GM21526 (cell line): ENCODE results near the gene GRWD1.
"Not testable (repeated sequence)": the region's sequence is repeated elsewhere in the genome, so short reads cannot be mapped to it uniquely, and the experiment has no call there.

Experiments
- ATAC-seq: cut with Tn5 transposase; IDR thresholded peaks from one replicate; pipeline ENCODE4 v1.9.1; 2021; ENCODE audit warnings: moderate library complexity; ENCODE audit not compliant: unreplicated experiment, low FRiP score

GRWD1 gene

DNA sequence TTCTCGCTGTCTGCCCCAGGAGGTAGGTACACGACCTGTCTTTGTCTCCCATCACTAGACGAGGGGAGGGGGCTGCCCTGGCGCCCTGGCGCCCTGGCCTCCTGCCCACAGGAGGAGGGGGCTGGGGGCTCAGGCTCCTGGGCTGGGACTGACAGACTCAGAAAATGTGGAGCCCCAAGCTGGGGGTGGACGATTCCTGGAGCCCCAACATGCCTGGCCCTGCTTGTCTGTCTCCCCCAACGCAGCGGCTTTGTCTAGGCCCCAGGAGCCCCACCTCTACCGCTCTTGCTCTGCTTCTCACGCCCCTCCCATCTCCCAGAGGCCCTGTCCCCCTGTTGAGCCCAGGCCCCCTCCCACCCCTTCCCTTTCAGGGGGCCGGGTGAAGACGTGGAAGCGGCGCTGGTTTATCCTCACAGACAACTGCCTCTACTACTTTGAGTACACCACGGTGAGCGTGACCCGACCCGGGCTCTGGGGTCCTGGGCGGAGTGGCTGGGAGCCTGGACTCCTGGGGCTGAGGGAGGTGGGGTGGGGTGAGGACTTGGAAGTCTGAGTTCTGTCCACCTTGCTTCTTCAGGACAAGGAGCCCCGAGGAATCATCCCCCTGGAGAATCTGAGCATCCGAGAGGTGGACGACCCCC lies 32.0 kb downstream of the GRWD1 start:
- no peak for ATAC-seq

DNA sequence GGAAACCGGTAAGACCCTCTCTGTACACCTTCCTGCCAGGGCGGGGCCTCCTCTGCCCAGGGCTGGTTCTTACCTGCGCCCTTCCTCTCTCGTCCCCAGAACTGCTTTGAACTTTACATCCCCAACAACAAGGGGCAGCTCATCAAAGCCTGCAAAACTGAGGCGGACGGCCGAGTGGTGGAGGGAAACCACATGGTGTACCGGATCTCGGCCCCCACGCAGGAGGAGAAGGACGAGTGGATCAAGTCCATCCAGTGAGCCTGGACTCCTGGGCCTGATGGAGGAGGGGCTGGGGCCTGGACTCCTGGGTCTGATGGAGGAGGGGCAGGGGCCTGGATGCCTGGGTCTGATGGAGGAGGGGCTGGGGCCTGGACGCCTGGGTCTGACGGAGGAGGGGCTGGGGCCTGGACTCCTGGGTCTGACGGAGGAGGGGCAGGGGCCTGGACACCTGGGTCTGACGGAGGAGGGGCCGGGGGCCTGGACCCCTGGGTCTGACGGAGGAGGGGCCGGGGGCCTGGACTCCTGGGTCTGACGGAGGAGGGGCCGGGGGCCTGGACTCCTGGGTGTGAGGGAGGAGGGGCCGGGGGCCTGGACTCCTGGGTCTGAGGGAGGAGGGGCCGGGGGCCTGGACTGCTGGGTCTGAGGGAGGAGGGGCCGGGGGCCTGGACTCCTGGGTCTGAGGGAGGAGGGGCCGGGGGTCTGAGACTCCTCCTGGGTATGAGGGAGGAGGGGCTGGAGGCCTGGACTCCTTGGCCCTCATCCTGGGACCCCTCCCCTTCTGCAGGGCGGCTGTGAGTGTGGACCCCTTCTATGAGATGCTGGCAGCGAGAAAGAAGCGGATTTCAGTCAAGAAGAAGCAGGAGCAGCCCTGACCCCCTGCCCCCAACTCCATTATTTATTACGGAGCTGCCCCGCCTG lies 32.8 kb downstream of the GRWD1 start:
- ATAC-seq, result no peak

DNA sequence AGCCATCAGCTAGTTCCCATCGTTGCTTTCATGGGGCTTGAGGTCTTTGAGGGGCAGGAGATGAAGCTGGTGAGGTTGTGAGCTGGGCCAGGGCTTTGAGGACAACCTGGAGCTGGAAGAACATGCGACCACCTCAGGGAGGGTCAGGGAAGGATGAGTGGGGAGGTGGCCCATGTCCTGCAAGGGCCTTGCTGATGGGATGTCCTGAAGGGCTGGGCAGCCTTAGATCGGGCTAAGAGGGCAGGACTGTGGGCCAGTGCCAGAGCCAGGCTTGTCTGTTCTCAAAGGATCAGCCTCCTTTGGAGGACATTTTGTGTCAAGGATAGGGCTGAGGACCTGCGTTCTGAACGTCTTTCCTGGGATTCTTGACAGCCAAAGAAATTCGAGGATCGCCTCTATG lies 33.9 kb downstream of the GRWD1 start:
- no peak for ATAC-seq

DNA sequence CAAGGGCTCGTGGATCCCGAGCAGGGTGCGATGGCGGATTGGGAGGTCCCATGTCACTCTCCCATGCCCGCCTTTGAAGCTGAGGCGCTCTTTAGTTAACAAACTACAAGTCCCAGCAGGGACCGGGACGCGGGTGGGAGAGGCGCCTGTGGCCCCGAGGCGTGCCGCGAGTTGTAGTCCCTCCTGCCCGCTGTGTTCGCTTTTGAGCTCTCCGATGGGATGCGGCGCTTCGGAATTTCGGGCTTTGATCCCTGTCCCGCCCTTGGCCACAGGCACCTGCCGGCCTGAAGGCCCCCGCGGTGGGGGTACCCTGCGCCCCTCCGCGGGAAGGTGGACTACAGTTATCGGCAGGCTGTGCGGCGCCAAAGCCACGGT lies 34.4 kb downstream of the GRWD1 start:
- no peak for ATAC-seq

DNA sequence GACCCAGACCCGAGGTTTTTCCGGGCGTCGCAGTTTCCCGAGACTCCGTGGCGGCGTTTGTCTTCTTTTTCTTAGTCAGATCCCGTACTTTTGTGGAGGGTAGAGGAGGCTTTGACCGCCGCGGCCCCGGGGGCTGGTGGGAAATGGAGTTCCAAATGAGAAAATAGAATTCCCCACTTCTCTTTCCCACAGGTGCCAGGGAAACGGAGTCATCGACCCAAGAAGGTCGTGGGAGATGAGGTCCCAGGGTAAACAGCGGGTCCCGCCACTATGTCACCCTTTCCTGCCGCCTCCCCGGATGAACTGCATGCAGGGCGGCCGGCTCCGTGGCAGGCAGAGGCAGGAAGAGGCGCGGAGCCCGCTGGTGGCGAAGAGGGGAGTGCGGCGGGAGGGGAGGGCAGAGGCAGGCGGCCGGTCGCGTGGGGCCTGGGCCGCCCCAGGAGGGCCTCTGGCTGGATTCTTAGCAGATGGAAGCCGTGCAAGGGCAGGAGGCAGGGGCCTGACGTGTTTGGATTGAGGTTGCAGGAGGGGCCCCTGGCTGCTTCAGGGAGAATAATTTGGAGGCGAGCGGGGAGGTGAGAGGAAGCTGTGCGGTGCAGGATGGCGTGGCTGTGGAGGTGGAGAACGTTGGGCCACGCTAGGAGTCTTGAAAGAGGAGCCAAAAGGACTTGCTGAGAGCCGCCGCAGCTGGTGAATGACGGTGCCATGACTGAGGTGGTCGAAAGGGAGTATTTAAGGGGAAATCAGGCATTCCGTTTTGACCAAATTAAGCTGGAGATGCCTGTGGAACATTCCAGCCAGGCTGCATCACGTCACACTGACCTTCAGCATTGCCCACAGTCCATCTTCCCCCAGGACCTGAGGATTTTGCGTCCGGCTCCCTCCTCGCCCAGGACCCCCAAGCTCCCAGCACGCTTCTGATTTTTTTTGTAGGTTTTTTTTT lies 35.0 kb downstream of the GRWD1 start:
- no peak for ATAC-seq

DNA sequence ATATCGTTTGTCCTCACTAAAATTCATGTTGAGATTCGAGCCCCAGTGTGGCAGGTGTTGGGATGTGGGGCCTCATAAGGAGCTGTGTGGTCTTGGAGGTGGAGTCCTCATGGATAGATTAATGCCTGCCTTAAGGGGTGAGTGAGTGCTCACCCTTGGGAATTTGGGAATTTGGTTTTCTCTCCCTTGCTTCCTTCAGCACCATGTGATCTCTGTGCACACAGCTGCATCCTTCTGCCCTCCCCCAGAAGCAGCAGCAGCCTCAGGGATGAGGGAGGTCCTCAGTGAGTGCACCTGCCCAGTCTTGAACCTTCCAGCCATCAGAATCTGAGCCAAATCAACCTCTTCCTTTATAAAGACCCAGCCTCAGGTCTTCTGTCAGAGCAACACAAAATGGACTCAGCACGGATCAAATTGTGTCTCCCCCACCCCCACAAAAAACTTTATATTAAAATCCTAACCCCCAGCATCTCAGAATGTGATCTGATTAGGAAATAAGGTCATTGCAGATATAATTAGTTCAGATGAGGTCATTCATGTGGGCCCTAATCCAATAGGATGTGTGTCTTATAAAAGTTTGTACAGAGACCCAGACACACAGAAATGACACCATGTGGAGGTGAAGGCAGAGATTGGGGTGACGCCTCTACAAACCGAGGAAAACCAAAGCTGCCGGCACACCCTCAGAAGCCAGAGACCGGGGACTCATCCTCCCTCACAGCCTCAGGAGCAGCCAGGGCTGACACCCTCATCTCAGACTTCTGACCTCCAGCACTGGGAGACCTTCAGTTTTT lies 36.3 kb downstream of the GRWD1 start:
- no peak for ATAC-seq

DNA sequence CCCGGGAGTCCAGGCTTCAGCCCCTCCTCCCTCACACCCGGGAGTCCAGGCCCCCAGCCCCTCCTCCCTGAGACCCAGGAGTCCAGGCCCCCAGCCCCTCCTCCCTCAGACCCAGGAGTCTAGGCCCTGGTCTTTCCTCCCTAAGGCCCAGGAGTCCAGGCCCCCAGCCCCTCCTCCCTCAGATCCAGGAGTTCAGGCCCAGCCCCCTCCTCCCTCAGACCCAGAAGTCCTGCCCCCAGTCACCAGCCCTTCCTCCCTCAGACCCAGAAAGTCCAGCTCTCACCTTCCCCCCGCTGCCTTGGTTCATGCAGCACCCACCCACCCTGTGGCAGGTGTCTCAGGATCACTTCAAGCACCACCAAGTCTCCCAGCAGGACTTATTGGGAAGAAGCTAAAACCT lies 37.5 kb downstream of the GRWD1 start:
- ATAC-seq, result no peak

DNA sequence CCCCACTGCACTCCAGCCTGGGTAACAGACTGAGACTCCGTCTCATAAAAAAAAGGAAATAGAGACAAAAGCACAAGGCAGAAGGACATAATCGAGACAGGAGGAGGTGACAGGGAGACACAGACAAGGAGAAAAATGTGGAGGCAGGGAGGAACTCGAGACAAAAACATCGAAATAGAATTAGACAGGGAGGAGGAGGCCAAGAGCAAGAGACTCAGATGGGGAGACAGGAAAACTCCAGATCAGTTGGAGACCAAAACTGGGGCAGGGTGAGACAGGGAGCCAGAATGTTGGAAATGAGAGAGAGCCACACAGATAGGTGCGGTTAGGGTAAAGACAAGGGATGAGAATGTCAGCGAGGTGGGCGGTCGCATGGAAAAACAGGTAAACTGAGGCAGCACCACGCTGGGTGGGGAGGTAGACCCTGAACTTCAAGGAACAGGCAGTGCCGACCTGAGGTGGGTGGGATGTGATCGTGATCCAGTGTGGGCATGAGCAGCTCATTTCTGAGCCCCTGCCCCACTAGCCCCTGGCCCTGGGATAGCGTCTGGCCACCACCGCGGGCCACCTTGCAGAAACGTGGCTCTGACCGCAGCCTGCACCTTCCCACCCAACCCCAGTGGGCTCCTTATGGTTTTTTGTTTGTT lies 38.6 kb downstream of the GRWD1 start:
- no peak for ATAC-seq

DNA sequence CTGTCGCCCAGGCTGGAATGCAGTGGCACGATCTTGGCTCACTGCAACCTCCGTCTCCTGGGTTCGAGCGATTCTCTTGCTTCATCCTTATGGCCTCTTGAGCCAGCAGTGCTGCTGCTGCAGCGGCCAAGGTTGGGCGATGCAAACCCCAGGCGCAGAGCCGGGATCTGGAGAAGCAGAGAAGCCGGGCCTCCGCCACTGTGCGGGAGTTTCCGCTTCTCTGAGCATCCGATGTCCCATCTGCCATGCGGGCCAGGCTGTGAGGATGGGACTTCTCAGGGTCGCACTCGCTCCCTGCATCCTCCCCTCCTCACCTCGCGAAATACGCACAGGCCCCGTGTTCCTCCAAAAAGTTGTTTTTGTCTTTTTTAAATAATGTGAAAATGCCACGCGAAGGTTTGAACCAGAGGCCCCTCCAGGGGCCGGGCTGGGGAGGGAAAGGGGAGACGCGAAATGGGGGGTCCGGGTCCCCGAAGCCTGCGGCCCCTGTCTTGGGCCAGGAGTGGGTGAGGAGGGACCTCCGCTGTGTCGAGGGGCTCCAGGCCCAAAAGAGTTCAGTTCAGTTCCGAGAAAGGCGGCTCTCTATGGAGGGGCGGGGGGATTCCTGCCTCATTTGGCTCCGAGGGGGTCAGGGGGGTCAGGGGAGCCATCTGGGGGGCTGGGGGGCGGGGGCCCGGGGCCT lies 39.3 kb downstream of the GRWD1 start:
- ATAC-seq, result no peak

DNA sequence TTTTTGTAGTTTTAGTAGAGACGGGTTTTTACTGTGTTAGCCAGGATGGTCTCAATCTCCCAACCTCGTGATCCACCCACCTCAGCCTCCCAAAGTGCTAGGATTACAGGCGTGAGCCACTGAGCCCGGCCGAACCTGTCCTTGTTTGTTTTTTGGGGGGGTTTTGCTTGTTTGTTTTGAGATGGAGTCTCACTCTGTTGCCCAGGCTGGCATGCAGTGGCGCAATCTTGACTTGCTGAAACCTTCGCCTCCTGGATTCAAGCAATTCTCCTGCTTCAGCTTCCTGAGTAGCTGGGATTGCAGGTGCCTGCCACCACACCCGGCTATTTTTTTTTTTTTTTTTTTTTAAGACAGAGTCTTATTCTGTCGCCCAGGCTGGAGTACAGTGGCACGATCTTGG lies 40.9 kb downstream of the GRWD1 start:
- ATAC-seq, result not testable (repeated sequence)

DNA sequence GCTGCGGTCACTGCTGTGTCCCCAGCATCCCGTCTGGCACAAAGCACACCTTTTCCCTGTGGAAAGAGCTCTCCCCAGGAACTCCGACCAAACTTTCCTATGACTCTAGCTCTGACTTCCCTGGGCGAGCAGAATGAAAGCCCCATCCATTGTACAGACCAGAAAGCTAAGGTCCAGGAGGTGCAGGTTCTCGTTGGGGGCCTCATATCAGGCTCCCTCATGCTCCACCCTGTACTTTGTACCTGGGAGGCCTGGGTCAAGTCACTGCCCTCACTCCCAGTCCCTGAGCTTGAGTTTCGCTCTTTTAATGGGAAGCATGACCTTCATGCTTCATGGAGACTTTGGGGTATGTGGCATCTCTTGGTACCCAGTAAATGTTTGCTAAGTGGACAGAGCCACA lies 41.8 kb downstream of the GRWD1 start:
- no peak for ATAC-seq

DNA sequence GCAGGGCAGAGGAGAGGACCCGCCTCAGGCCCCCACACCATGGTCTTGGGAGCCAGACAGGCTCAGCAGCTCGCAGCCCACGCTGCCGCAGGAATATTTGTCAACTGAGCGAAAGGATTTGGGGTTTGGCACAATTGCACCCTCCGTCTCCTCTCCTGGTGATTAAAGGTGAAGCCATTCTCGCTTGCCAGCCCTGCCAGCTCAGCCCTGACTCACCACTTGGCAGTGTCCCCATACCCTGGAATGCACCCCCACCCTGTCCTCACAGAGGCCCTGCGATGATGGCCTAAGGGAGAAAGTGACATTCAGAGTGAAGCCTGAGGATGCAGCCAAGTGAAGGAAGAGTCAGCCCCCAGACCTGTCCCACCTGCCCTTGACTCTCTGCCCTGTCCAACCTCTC lies 42.2 kb downstream of the GRWD1 start:
- no peak for ATAC-seq

DNA sequence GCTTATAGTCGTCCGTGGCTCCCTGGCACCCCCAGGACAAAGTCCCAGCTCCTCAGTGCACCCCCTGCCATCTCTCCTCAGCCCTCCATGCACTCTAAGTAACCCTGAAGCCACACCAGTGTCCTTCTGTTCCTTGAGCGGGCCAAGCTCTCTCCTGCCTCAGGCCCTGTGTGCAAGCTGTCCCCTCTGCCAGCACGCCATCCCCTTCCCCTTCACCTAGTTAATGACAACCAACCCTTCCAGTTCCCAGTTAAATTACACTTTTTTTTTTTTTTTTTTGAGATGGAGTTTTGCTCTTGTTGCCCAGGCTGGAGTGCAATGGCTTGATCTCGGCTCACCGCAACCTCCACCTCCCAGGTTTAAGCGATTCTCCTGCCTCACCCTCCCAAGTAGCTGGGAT lies 42.7 kb downstream of the GRWD1 start:
- not testable (repeated sequence) for ATAC-seq

DNA sequence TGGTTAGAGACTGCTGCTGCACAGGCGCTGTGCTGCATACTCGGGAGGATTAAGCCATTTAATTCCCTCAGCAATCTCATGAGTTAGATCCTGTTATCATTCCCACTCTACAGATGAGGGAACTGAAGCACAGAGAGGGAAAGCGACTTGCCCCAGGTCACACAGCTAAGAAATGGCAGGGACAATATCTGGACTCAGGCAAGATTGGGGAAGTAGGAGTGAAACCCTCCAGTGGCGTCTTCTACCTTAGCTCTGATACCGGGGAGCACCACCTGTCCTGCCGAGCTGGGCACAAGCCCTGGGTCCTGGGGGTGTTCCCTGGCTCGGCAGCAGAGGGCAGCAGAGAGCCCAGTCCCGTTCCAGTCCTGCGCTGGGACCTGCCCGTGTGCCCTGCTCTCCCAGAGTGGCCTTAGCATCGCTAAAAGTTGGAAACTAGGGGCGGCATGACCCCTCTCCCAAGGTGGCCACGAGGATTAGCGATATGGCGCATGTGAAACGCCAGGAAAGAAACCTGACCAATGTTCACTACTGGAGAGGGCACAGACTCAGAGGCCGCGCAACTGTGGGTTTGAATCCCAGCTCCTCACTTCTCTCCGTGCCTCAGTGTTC lies 43.9 kb downstream of the GRWD1 start:
- peak; percentile 32 for ATAC-seq

DNA sequence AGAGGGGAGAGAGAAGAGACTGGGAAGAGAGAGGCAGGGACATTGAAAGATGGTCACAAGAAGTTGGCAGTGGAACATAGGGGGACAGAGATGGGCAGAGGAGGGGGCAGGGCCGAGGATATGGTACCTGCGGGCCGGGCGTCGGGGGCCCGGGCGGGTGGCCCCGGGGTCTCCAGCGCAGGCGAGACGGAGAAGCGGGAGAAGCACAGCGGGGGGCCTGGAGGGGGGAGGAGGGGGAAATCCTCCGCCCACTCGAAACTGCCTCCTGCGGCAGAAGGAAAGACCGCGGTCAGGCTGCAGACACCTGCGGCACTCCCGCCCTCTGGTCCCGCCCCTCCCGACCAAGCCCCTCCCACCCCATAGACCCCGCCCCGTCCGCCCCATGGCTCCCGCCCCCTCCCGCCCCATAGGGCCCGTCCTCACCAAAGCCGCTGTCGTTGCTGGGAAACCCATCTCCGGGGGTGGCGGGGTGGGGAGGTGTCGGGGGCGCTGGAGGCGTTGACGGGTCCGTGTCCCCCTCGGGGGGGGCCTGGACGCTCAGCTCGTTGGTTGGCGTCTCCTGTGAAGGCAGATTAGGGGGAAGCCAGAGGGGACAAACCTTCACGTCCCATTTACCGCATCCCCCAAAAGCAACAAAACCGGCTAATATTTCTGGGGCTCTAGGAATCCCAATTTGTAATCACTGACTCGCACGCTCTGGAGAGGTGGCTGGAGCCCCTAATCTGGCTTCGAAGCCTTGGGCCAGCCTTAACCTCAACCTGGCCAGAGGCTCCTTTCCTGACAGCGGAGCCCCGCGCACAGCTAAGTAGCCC lies 45.4 kb downstream of the GRWD1 start:
- ATAC-seq, result no peak

DNA sequence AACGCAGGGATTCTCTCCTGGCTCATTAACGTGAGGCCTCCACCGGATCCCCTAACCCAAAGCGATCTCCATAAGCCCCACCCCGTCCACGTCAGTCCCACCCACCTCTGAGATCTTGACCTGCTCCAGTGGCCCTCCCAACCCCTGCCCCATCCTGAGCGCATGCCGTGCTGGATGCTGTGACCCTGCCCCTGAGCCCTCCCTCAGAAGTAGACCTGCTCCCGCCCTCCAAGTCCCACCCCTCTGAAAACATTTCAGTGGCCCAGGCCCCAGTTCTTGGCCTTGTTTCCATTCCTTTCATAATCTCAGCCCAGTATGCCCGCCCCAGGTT lies 46.0 kb downstream of the GRWD1 start:
- ATAC-seq, result no peak

DNA sequence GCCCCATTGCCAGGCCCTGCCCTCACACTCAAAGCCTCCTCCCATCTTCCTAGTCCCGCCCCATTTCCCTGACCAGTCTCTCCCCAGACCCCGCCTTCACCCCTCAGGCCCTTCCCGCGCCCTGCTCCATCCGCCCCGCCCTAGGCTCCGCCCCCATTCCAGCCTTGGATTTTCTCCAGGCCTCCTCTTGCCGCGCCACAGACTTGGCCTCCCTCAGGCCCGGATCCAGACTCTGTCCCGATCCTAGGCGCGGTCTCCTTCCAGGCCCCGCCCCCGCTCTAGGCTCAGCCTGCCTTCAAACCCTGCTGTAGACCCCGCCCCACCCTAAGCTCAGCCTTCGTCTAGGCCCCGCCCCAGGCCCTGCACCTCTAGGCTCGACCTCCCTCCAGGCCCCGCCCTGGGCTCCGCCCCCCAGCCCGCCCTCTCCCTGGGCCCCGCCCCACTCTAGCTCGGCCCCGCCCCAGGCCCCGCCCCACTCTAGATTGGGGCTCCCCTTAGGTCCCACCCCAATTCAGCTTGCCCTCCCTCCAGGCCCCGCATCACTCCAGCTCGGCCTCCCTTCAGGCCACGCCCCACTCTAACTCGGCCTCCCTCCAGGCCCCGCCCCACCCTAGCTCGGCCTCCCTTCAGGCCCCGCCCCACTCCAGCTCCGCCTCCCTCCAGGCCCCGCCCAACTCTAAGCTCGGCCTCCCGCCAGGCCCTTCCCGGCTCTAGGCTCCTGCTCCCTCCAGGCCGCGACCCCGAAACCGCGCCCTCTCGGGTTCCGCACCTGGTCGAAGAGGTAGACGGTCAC lies 47.3 kb downstream of the GRWD1 start:
- peak; percentile 53 for ATAC-seq
